Measurements from ENCODE around the gene B3GNT8.

DNA sequence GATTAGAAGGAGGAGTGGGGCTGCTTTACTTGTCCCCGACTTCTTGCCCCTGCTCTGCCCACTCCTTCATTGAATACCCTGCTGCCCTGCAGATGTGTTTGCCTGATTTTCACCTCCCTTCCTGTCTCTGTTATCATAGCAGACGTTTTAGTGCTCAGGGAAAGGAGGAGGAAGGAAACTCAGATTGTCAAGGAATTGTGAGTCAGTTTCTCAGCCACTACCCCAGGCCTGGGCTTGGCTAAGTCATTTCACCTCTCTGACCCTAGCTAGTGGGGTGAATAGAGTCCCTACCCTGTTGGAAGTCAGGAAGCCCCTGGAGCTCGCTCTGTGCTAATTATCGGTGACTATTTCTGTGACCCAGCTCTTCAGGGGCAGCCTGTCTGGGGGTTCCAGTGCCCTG is 25.7 kb downstream of the B3GNT8 start:
- TF ChIP-seq POLR2A (IDR thresholded peaks at IDR 0.05): no peak
- TF ChIP-seq, protein P1, sequence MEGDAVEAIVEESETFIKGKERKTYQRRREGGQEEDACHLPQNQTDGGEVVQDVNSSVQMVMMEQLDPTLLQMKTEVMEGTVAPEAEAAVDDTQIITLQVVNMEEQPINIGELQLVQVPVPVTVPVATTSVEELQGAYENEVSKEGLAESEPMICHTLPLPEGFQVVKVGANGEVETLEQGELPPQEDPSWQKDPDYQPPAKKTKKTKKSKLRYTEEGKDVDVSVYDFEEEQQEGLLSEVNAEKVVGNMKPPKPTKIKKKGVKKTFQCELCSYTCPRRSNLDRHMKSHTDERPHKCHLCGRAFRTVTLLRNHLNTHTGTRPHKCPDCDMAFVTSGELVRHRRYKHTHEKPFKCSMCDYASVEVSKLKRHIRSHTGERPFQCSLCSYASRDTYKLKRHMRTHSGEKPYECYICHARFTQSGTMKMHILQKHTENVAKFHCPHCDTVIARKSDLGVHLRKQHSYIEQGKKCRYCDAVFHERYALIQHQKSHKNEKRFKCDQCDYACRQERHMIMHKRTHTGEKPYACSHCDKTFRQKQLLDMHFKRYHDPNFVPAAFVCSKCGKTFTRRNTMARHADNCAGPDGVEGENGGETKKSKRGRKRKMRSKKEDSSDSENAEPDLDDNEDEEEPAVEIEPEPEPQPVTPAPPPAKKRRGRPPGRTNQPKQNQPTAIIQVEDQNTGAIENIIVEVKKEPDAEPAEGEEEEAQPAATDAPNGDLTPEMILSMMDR (IDR thresholded peaks at IDR 0.05): no peak

Measured in vagina (tissue), 2 donors.